K562 (cell line): ENCODE data around the gene SEBOX. TPM values are rescaled to one million over a fixed set of nuclear protein-coding genes. Genes with fewer than 3 reads are reported as not detected.

Experiments used
- CBFA2T2 ChIP-seq: fragments of 450-650 bp; conservative IDR thresholded peaks from 2 replicates; pipeline ENCODE4 v1.6.1; 2017; ENCODE audit warnings: mild to moderate bottlenecking
- COPS2 ChIP-seq: fragments of 450-650 bp; conservative IDR thresholded peaks from 2 replicates; pipeline ENCODE4 v1.6.1; 2016; ENCODE audit warnings: mild to moderate bottlenecking, moderate library complexity
- ELF4 ChIP-seq: fragments of 450-650 bp; formaldehyde crosslinking; IDR thresholded peaks from 2 replicates; pipeline ENCODE4 v1.4.0; 2022; ENCODE audit warnings: missing genetic modification characterization
- ESRRA ChIP-seq: fragments of 450-650 bp; IDR thresholded peaks from 2 replicates; pipeline ENCODE4 v1.6.1; 2014; ENCODE audit warnings: low read depth, mild to moderate bottlenecking, moderate library complexity, borderline replicate concordance
- FOXA3 ChIP-seq, 2 experiments: fragments of 450-650 bp in 1 of 2; sonication (generic) in 1 of 2; formaldehyde crosslinking; IDR thresholded peaks in 1 of 2; conservative IDR thresholded peaks in 1 of 2; 2 replicates each; pipeline versions ENCODE4 v1.4.0 to v1.8.0; 2020 to 2022; ENCODE audit warnings: mild to moderate bottlenecking in 2 of 2, missing genetic modification reagents in 1 of 2
- GABPA ChIP-seq: fragments of 200-800 bp; sonication (Bioruptor generic); conservative IDR thresholded peaks from 2 replicates; pipeline ENCODE4 v1.6.1; 2016; ENCODE audit warnings: low read depth, missing genetic modification characterization, missing compliant biosample characterization
- GATAD2B ChIP-seq: fragments of 450-650 bp; IDR thresholded peaks from 2 replicates; pipeline ENCODE4 v1.6.1; 2017; ENCODE audit warnings: mild to moderate bottlenecking, borderline replicate concordance
- HSF4 ChIP-seq: fragments of 250-450 bp; sonication (Bioruptor Pico); IDR thresholded peaks from 2 replicates; pipeline ENCODE4 v2.1.2; 2022; ENCODE audit warnings: mild to moderate bottlenecking, moderate library complexity, borderline replicate concordance
- KLF16 ChIP-seq: IDR thresholded peaks from 2 replicates; pipeline ENCODE4 v1.6.1; 2016; ENCODE audit warnings: antibody characterized with exemption
- MAFG ChIP-seq: fragments of 450-650 bp; conservative IDR thresholded peaks from 2 replicates; pipeline ENCODE4 v1.6.1; 2016; ENCODE audit warnings: missing genetic modification characterization, missing compliant biosample characterization
- NFIX ChIP-seq: fragments of 250-450 bp; sonication (Bioruptor Pico); IDR thresholded peaks from 2 replicates; pipeline ENCODE4 v1.4.0; 2020; ENCODE audit warnings: low read depth, mild to moderate bottlenecking, moderate library complexity
- NR2C2 ChIP-seq, 2 experiments: fragments of 200-800 bp in 1 of 2; sonication (Bioruptor generic) in 1 of 2; sonication (generic) in 1 of 2; formaldehyde crosslinking in 1 of 2; IDR thresholded peaks; 2 replicates each; pipeline versions ENCODE4 v1.6.1 to v1.8.0; 2016 to 2022; ENCODE audit warnings: mild to moderate bottlenecking in 1 of 2, missing compliant biosample characterization in 1 of 2, missing genetic modification characterization in 1 of 2, missing genetic modification reagents in 1 of 2
- POLR2AphosphoS2 ChIP-seq: IDR thresholded peaks from 2 replicates; pipeline ENCODE4 v1.6.1; 2012; ENCODE audit warnings: low read length, improper control_type of control experiment
- POLR3A ChIP-seq: IDR thresholded peaks from 2 replicates; pipeline ENCODE4 v1.6.1; 2011; ENCODE audit warnings: borderline replicate concordance, mild to moderate bottlenecking, moderate library complexity; ENCODE audit not compliant: insufficient read length, insufficient read depth; ENCODE audit errors: extremely low read depth
- PURB ChIP-seq: sonication (generic); formaldehyde crosslinking; IDR thresholded peaks from 2 replicates; pipeline ENCODE4 v1.9.0; 2021; ENCODE audit warnings: low read depth, mild to moderate bottlenecking, missing genetic modification reagents
- ZC3H8 ChIP-seq: fragments of 450-650 bp; IDR thresholded peaks from 2 replicates; pipeline ENCODE4 v1.6.1; 2017
- ZNF174 ChIP-seq: fragments of 250-450 bp; sonication (Bioruptor Pico); IDR thresholded peaks from 2 replicates; pipeline ENCODE4 v1.4.0; 2020; ENCODE audit warnings: mild to moderate bottlenecking
- ZNF785 ChIP-seq: fragments of 250-450 bp; sonication (Bioruptor Pico); IDR thresholded peaks from 2 replicates; pipeline ENCODE4 v1.4.0; 2020; ENCODE audit warnings: mild to moderate bottlenecking
- polyA plus RNA-seq, 8 experiments: library from polyadenylated mRNA; depleted of rRNA in 4 of 8; stranded (reverse) in 5 of 8; unstranded in 3 of 8; fragments of >200 nt; fragmentation: Nextera tagmentation in 2 of 8; fragmentation: Illumina TruSeq in 1 of 8; extraction: Ambion mirVana in 2 of 8; extraction: Trizol in 1 of 8; gene quantifications; 2 replicates each; pipeline versions ENCODE4 v1.2.1 to v1.2.3, GENCODE V29; 2011 to 2014; ENCODE audit warnings: inconsistent platforms in 1 of 8, missing spikeins in 1 of 8
- total RNA-seq, 7 experiments: library from RNA; depleted of rRNA in 6 of 7; stranded (reverse); fragments of >200 nt in 6 of 7; fragmentation: Illumina TruSeq in 2 of 7; extraction: Trizol in 2 of 7; gene quantifications; 2 replicates each; pipeline versions ENCODE4 v1.2.1 to v1.2.3, GENCODE V29; 2011 to 2021; ENCODE audit warnings: low replicate concordance in 1 of 7
- TF ChIP-seq, protein P1 (sequence below): fragments of 250-450 bp; sonication (Bioruptor Pico); IDR thresholded peaks from 2 replicates; pipeline ENCODE4 v1.4.0; 2020

SEBOX gene
- total and polyA plus RNA-seq, 9 of the 15 experiments (the other 6 are each of a cell fraction or from before 2014, with no cell fraction given) = not detected

GRCh38 chr17:28394337-28395116 lies 29.5 kb upstream of the SEBOX start (continued):
- TF ChIP-seq MAFG (tag) = no peak
- no peak for TF ChIP-seq KLF16
- TF ChIP-seq, protein P1, sequence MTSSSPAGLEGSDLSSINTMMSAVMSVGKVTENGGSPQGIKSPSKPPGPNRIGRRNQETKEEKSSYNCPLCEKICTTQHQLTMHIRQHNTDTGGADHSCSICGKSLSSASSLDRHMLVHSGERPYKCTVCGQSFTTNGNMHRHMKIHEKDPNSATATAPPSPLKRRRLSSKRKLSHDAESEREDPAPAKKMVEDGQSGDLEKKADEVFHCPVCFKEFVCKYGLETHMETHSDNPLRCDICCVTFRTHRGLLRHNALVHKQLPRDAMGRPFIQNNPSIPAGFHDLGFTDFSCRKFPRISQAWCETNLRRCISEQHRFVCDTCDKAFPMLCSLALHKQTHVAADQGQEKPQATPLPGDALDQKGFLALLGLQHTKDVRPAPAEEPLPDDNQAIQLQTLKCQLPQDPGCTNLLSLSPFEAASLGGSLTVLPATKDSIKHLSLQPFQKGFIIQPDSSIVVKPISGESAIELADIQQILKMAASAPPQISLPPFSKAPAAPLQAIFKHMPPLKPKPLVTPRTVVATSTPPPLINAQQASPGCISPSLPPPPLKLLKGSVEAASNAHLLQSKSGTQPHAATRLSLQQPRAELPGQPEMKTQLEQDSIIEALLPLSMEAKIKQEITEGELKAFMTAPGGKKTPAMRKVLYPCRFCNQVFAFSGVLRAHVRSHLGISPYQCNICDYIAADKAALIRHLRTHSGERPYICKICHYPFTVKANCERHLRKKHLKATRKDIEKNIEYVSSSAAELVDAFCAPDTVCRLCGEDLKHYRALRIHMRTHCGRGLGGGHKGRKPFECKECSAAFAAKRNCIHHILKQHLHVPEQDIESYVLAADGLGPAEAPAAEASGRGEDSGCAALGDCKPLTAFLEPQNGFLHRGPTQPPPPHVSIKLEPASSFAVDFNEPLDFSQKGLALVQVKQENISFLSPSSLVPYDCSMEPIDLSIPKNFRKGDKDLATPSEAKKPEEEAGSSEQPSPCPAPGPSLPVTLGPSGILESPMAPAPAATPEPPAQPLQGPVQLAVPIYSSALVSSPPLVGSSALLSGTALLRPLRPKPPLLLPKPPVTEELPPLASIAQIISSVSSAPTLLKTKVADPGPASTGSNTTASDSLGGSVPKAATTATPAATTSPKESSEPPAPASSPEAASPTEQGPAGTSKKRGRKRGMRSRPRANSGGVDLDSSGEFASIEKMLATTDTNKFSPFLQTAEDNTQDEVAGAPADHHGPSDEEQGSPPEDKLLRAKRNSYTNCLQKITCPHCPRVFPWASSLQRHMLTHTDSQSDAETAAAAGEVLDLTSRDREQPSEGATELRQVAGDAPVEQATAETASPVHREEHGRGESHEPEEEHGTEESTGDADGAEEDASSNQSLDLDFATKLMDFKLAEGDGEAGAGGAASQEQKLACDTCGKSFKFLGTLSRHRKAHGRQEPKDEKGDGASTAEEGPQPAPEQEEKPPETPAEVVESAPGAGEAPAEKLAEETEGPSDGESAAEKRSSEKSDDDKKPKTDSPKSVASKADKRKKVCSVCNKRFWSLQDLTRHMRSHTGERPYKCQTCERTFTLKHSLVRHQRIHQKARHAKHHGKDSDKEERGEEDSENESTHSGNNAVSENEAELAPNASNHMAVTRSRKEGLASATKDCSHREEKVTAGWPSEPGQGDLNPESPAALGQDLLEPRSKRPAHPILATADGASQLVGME (CRISPR knock-in tag) = no peak
- no peak for TF ChIP-seq GATAD2B
- TF ChIP-seq ZNF174 = no peak
- no peak for TF ChIP-seq POLR3A
- TF ChIP-seq POLR2AphosphoS2 = no peak
- no peak for TF ChIP-seq NFIX (CRISPR knock-in tag)
- TF ChIP-seq COPS2 = no peak
- TF ChIP-seq NR2C2 (CRISPR knock-in tag; IDR thresholded peaks at IDR 0.05) = no peak
- no peak for TF ChIP-seq NR2C2 (tag; IDR thresholded peaks at IDR 0.05)
- TF ChIP-seq ESRRA = no peak
- peak; percentile 54; the same call in 1 of the 2 replicates for TF ChIP-seq CBFA2T2
- no peak for TF ChIP-seq HSF4 (CRISPR knock-in tag)
- TF ChIP-seq FOXA3 (CRISPR knock-in tag; conservative IDR thresholded peaks at IDR 0.05 in 1 of 2, IDR thresholded peaks at IDR 0.05 in 1 of 2) = 0 out of 4 replicates have a peak, but pooled peaks of 1 of the 2 experiments have one; percentile 11
- TF ChIP-seq ELF4 (CRISPR knock-in tag) = 0 out of 2 replicates have a peak, but pooled peaks have one; percentile 20
- TF ChIP-seq ZNF785 = no peak
- no peak for TF ChIP-seq GABPA
- TF ChIP-seq PURB (CRISPR knock-in tag) = no peak
- TF ChIP-seq ZC3H8 = no peak
